Measurements from ENCODE around the gene METAP2.
A peak's percentile ranks its signal among the peaks of the same experiment; 100 is the strongest.

Gene METAP2

DNA sequence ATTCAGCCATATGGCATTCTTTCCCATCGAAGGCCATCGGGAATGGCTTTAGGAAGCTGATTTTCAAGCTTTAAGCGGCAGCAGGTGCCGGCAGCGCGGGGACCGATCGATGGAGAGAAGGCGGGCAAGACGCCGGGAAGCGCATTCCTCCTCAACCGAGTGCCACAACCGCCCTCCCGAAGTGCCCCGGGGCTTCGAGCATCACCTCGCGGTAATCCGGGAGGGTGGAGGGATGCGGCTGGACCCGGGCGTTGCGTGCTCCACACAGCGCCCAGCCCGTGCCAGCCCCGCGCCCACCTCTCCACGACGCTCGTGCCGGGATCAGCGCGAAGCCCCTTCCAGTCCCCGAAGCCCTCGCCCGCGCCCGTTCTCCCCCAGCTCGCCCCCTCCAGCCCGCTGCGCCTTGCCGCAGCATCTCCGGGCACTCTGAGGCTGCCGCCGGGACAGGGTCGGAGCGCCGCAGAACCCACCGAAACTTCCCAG lies 74.1 kb downstream of the METAP2 start (continued):
- TF ChIP-seq GLI4 (tag by site-specific recombination; IDR thresholded peaks at IDR 0.05) = no peak
- TF ChIP-seq, protein P1, sequence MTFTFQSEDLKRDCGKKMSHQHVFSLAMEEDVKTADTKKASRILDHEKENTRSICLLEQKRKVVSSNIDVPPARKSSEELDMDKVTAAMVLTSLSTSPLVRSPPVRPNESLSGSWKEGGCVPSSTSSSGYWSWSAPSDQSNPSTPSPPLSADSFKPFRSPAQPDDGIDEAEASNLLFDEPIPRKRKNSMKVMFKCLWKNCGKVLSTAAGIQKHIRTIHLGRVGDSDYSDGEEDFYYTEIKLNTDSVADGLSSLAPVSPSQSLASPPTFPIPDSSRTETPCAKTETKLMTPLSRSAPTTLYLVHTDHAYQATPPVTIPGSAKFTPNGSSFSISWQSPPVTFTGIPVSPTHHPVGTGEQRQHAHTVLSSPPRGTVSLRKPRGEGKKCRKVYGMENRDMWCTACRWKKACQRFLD (tag by site-specific recombination; IDR thresholded peaks at IDR 0.05) = no peak
- TF ChIP-seq KLF8 (tag by site-specific recombination; IDR thresholded peaks at IDR 0.05) = peak; percentile 31; the same call in 1 of the 2 replicates
- TF ChIP-seq, protein P2, sequence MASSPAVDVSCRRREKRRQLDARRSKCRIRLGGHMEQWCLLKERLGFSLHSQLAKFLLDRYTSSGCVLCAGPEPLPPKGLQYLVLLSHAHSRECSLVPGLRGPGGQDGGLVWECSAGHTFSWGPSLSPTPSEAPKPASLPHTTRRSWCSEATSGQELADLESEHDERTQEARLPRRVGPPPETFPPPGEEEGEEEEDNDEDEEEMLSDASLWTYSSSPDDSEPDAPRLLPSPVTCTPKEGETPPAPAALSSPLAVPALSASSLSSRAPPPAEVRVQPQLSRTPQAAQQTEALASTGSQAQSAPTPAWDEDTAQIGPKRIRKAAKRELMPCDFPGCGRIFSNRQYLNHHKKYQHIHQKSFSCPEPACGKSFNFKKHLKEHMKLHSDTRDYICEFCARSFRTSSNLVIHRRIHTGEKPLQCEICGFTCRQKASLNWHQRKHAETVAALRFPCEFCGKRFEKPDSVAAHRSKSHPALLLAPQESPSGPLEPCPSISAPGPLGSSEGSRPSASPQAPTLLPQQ (tag by site-specific recombination; IDR thresholded peaks at IDR 0.05) = peak; percentile 63; the same call in 1 of the 2 replicates
- TF ChIP-seq, protein P3, sequence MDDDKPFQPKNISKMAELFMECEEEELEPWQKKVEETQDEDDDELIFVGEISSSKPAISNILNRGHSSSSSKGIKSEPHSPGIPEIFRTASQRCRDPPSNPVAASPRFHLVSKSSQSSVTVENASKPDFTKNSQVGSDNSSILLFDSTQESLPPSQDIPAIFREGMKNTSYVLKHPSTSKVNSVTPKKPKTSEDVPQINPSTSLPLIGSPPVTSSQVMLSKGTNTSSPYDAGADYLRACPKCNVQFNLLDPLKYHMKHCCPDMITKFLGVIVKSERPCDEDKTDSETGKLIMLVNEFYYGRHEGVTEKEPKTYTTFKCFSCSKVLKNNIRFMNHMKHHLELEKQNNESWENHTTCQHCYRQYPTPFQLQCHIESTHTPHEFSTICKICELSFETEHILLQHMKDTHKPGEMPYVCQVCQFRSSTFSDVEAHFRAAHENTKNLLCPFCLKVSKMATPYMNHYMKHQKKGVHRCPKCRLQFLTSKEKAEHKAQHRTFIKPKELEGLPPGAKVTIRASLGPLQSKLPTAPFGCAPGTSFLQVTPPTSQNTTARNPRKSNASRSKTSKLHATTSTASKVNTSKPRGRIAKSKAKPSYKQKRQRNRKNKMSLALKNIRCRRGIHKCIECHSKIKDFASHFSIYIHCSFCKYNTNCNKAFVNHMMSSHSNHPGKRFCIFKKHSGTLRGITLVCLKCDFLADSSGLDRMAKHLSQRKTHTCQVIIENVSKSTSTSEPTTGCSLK (tag by site-specific recombination; IDR thresholded peaks at IDR 0.05) = no peak
- TF ChIP-seq, protein P4, sequence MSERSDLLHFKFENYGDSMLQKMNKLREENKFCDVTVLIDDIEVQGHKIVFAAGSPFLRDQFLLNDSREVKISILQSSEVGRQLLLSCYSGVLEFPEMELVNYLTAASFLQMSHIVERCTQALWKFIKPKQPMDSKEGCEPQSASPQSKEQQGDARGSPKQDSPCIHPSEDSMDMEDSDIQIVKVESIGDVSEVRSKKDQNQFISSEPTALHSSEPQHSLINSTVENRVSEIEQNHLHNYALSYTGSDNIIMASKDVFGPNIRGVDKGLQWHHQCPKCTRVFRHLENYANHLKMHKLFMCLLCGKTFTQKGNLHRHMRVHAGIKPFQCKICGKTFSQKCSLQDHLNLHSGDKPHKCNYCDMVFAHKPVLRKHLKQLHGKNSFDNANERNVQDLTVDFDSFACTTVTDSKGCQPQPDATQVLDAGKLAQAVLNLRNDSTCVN (tag by site-specific recombination; optimal IDR thresholded peaks at IDR 0.05) = peak; percentile 98
- no peak for TF ChIP-seq BCL11B (tag by site-specific recombination; IDR thresholded peaks at IDR 0.05; ENCODE audit: low read depth)
- TF ChIP-seq, protein P5, sequence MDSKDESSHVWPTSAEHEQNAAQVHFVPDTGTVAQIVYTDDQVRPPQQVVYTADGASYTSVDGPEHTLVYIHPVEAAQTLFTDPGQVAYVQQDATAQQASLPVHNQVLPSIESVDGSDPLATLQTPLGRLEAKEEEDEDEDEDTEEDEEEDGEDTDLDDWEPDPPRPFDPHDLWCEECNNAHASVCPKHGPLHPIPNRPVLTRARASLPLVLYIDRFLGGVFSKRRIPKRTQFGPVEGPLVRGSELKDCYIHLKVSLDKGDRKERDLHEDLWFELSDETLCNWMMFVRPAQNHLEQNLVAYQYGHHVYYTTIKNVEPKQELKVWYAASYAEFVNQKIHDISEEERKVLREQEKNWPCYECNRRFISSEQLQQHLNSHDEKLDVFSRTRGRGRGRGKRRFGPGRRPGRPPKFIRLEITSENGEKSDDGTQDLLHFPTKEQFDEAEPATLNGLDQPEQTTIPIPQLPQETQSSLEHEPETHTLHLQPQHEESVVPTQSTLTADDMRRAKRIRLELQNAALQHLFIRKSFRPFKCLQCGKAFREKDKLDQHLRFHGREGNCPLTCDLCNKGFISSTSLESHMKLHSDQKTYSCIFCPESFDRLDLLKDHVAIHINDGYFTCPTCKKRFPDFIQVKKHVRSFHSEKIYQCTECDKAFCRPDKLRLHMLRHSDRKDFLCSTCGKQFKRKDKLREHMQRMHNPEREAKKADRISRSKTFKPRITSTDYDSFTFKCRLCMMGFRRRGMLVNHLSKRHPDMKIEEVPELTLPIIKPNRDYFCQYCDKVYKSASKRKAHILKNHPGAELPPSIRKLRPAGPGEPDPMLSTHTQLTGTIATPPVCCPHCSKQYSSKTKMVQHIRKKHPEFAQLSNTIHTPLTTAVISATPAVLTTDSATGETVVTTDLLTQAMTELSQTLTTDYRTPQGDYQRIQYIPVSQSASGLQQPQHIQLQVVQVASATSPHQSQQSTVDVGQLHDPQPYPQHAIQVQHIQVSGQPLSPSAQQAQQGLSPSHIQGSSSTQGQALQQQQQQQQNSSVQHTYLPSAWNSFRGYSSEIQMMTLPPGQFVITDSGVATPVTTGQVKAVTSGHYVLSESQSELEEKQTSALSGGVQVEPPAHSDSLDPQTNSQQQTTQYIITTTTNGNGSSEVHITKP (tag by site-specific recombination; IDR thresholded peaks at IDR 0.05) = no peak
- TF ChIP-seq ZNF660 (tag by site-specific recombination; IDR thresholded peaks at IDR 0.05) = no peak
- peak; percentile 72 for TF ChIP-seq ZBTB7A (tag by site-specific recombination; IDR thresholded peaks at IDR 0.05; ENCODE audit: low read depth)
- TF ChIP-seq, protein P6, sequence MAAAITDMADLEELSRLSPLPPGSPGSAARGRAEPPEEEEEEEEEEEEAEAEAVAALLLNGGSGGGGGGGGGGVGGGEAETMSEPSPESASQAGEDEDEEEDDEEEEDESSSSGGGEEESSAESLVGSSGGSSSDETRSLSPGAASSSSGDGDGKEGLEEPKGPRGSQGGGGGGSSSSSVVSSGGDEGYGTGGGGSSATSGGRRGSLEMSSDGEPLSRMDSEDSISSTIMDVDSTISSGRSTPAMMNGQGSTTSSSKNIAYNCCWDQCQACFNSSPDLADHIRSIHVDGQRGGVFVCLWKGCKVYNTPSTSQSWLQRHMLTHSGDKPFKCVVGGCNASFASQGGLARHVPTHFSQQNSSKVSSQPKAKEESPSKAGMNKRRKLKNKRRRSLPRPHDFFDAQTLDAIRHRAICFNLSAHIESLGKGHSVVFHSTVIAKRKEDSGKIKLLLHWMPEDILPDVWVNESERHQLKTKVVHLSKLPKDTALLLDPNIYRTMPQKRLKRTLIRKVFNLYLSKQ (tag by site-specific recombination; IDR thresholded peaks at IDR 0.05; ENCODE audit: borderline replicate concordance) = no peak
- TF ChIP-seq, protein P7, sequence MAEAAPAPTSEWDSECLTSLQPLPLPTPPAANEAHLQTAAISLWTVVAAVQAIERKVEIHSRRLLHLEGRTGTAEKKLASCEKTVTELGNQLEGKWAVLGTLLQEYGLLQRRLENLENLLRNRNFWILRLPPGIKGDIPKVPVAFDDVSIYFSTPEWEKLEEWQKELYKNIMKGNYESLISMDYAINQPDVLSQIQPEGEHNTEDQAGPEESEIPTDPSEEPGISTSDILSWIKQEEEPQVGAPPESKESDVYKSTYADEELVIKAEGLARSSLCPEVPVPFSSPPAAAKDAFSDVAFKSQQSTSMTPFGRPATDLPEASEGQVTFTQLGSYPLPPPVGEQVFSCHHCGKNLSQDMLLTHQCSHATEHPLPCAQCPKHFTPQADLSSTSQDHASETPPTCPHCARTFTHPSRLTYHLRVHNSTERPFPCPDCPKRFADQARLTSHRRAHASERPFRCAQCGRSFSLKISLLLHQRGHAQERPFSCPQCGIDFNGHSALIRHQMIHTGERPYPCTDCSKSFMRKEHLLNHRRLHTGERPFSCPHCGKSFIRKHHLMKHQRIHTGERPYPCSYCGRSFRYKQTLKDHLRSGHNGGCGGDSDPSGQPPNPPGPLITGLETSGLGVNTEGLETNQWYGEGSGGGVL (tag by site-specific recombination; IDR thresholded peaks at IDR 0.05) = peak; percentile 53; the same call in 1 of the 2 replicates
- peak; percentile 88 for TF ChIP-seq ZBTB20 (tag by site-specific recombination; IDR thresholded peaks at IDR 0.05)
- no peak for TF ChIP-seq ZNF37A (tag by site-specific recombination; IDR thresholded peaks at IDR 0.05)
- TF ChIP-seq ZNF404 (tag by site-specific recombination; IDR thresholded peaks at IDR 0.05) = no peak
- no peak for TF ChIP-seq YY2 (tag by site-specific recombination; IDR thresholded peaks at IDR 0.05)
- no peak for TF ChIP-seq ZNF350 (tag by site-specific recombination; IDR thresholded peaks at IDR 0.05)
- TF ChIP-seq MZF1 (tag by site-specific recombination; IDR thresholded peaks at IDR 0.05; ENCODE audit: borderline replicate concordance) = no peak
- no peak for TF ChIP-seq ZNF239 (tag by site-specific recombination; IDR thresholded peaks at IDR 0.05)
- TF ChIP-seq ZNF555 (tag by site-specific recombination; conservative IDR thresholded peaks at IDR 0.05) = no peak
- no peak; the same call in 1 of the 2 replicates for TF ChIP-seq ZBTB48 (tag by site-specific recombination; IDR thresholded peaks at IDR 0.05)
- no peak; the same call in 1 of the 2 replicates for TF ChIP-seq ZNF394 (tag by site-specific recombination; IDR thresholded peaks at IDR 0.05; ENCODE audit: borderline replicate concordance)
- TF ChIP-seq IKZF3 (tag by site-specific recombination; IDR thresholded peaks at IDR 0.05) = peak; percentile 33
- TF ChIP-seq, protein P8, sequence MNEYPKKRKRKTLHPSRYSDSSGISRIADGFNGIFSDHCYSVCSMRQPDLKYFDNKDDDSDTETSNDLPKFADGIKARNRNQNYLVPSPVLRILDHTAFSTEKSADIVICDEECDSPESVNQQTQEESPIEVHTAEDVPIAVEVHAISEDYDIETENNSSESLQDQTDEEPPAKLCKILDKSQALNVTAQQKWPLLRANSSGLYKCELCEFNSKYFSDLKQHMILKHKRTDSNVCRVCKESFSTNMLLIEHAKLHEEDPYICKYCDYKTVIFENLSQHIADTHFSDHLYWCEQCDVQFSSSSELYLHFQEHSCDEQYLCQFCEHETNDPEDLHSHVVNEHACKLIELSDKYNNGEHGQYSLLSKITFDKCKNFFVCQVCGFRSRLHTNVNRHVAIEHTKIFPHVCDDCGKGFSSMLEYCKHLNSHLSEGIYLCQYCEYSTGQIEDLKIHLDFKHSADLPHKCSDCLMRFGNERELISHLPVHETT (tag by site-specific recombination; IDR thresholded peaks at IDR 0.05) = no peak
- peak; percentile 24; the same call in 1 of the 2 replicates for TF ChIP-seq KLF16 (tag by site-specific recombination; IDR thresholded peaks at IDR 0.05)

Measured in HEK293 (cell line).